HL-60/S4 (cell line): ENCODE data around the gene TAPBP.

ENCODE experiments used
- in situ Hi-C: fragments of 300-500 bp; cut with MboI; formaldehyde crosslinking; loops from 2 replicates; pipeline ENCODE4 v1.14.3; 2022; ENCODE audit warnings: low sequenced_read_pairs

Gene TAPBP

GRCh38 chr6:33320315-33321181 is 6.7 kb upstream of the TAPBP start:
- in situ Hi-C loops: no loop called here

DNA sequence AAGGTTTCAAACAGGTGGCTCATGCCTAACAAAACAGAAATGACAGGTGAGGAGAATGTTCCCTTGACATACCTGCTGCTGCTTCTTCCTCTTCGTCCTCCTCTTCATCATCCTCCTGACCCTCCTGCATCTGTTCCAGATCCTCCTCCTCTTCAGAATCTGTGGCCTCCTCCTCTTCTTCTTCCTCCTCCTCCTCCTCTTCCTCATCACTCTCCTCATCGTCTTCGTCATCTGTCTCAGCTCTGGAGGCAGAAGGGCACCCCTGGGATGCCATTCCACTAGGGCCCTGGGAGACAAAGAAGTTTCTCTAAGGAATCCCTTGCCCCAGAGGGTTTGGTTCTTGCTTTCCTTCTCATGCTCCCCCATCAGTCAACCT is 6.0 kb upstream of the TAPBP start:
- in situ Hi-C loops: no loop called here

GRCh38 chr6:33318426-33319073 is 4.7 kb upstream of the TAPBP start:
- in situ Hi-C loops: no loop called here

GRCh38 chr6:33317669-33318425 is 4.0 kb upstream of the TAPBP start, which contains the start of gene ZBTB22:
TSS of gene ZBTB22 (minus strand) at chr6:33317744. CDS start at chr6:33316916, 828 bp downstream.
- in situ Hi-C loops: no loop called here

GRCh38 chr6:33317419-33317668 is 3.5 kb upstream of the TAPBP start:
- in situ Hi-C loops: no loop called here

GRCh38 chr6:33316603-33317418 is 2.9 kb upstream of the TAPBP start:
- in situ Hi-C loops: no loop called here

GRCh38 chr6:33315793-33316602 is 2.1 kb upstream of the TAPBP start:
- in situ Hi-C loops: no loop called here

DNA sequence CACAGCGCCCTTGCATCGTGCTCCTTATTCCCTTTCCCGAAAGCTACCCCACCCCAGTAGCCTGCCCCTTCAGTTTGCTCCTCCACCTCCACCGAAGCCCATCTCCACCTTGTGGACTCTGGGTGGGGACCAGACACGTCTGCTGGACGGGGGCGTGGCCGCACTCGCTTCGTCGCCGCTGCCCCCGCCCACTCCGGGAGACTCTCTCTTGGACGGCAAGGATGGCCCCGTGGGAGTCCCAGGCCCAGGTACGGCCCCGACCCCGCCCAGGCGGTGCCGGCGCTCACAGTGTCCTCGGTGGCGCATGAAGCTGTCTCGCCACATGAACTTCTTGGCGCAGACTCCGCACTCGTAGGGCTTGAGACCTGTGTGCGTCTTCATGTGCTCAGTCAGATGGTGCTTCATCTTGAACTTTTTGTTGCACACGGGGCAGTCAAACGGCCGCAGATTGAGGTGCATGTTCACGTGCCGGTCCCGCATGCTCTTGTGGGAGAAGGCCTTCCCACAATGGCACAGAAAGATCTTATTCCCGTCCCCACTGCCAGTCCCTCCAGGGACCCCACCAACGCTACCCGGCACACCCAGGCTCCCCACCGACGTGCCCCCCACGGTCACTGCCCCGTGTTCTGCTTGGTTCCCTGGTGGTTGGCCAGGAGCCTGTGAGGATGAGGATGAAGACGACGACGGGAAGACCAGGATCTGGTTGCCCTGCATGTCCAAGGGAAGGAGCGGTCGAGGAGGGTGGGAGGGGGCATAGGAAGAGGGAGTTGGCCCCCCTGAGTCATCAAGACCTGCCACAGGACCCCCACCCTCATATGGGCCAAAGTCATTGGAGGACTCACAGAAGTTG is 1.3 kb upstream of the TAPBP start:
- in situ Hi-C loops: no loop called here

DNA sequence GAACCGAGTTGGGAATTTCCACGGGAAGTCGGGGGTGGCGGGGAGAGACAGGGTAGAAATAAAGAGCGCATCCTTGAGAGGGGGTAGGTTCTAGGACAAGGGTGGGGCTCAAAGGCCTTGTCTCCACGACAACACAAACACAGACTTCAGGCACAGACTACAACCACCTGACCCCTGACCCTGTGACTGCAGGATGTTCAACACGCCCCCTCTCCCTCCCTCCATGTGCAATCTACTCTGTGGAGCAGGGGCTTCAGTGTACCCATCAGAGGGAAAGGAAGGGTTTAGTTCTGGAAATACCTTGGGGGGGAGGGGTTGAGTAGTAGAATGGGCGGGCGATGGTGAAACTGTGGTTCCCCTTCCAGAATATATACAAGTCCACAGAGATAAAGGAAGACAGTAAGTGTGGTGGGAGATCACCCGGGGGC is 651 bp upstream of the TAPBP start:
- in situ Hi-C loops: no loop called here

DNA sequence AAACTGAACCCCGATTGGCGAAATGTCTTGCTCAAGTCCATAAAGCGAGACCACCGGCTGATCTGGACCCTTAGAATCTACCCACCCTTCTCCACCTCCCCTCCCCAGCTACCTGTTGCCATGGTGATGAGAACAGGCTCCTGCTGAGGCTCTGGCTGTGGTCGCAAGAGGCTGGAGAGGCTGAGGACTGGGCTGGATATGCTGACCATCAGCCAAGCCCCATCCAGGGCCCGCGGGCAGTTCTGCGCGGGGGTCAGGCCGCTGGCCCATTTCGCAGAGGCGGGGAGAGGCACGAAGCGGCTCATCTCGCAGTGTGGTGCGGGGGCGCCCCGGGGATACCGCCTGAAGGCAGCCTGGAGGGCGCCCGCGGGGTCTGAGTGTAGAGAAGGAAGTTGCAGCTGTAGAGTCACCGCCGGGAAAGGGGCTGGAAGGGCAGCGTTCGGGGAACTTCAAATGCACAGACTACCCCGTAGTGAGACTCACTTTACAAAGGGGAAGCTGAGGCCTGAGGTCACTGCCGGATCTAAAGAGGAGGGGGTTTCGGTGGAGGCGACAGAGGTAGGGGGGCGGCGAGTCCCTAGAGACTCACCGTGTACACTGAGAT is 671 bp downstream of the TAPBP start:
- in situ Hi-C loops: no loop called here

DNA sequence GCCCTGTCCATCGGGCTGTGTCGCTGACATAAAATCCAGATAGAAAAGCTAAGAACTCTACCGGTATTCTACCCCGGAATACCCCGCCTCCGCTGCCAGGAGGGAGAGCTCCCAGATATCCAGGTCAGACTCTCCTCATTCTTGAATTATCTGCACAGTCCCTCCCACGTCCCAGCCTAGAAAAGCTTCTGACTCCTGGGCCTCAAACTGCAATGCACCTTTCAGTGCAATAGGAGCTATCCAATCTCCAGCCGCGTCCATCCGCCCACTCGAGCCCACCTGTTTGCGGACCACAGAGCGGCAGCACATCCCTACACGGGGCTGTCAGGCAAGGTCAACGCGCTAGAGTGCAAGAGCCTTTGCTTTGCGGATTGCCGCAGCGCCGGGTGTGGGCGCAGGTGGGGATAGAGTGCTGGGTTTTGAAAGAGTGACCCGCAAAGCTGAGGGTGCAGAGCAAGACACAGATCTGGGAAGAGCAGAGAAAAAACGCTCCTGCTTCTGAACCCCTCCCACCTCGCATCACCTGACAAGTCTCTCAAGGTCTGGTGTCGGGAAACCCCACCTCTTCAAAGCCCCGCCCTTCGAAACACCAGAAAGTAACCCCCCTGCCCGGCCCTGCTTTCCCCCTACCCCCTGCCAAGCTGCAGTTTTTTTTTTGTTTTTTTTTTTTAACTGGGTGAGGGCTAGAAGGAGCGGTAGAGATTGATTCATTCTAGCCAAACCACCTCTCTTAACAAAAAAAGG is 1.3 kb downstream of the TAPBP start:
- in situ Hi-C loops: no loop called here

DNA sequence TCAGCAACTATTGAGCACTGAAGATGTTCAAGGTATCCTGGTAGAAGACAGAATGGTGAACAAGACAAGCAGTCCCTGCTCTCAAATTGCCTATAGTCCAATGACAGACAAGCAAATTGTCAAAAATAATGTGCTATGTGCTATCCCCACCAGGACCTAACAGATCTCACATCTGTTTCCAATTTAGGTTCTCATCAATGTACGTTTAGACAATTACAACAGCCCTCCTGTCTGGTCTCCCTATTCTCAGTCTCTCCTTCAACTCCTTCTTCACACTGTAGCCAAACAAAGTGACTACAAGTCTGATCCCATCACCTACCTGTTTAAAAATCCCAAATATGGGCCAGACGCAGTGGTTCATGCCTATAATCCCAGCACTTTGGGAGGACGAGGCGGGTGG is 7.5 kb downstream of the TAPBP start:
- in situ Hi-C loops: no loop called here

- in situ Hi-C loops: no loop called here
These were observed 8.8 kb downstream of the TAPBP start for GRCh38 chr6:33305052-33305451.

GRCh38 chr6:33304216-33304615 is 9.7 kb downstream of the TAPBP start:
- in situ Hi-C loops: no loop called here

GRCh38 chr6:33301877-33302276 is 12.0 kb downstream of the TAPBP start:
- in situ Hi-C loops: no loop called here

DNA sequence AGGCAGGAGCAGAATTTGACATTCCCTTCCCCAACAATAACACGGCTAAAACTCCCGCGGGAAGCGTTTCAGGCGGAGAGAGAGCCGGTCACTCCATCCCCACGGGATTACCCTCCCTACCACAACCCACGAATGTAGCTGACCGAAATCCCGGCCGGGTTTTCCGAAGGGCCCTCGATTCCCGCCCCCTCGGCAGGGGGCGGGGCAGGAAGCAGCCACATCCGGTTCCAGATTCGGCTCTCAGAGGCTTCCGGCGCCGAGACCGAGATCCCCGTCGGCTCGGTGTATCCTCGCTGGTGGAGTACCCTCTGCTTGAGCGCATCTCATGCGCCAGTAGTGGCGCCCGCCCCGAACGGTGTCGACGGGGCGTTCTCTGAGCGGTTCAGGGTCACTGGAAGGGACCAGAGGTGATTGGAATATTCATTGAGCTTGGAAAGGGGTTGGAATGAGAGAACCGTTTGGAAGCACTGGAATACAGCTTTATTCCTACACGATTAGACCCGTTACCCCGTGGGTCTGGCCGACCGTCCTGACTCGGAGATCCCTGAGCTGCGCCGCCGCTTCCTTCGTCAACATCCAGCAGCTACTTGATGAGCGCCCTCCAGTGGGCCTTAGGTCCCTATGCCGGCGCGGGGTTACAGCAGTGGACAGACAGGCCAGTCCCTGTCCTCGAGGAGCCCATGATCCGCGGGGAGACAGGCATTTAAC is 14.5 kb downstream of the TAPBP start:
- in situ Hi-C loops: no loop called here

- in situ Hi-C loops: no loop called here
These were observed 15.1 kb downstream of the TAPBP start, which contains the start of gene RGL2 for GRCh38 chr6:33298773-33299236. TSS of gene RGL2 (minus strand) at chr6:33298942. CDS start at chr6:33298610, 332 bp downstream.
